SK-N-SH treated with all-trans-retinoic acid at 6 μM for 48 hours (cell line): ENCODE results near the gene HHAT.

ENCODE experiments used
- ARNTL ChIP-seq: fragments of 450-650 bp; formaldehyde crosslinking; IDR thresholded peaks from 2 replicates; pipeline ENCODE4 v1.5.0; 2020; ENCODE audit warnings: low read depth, mild to moderate bottlenecking, moderate library complexity, borderline replicate concordance
- CREB5 ChIP-seq: fragments of 250-450 bp; sonication (Bioruptor Pico); IDR thresholded peaks from 2 replicates; pipeline ENCODE4 v1.5.1; 2020; ENCODE audit warnings: low read depth, mild to moderate bottlenecking, moderate library complexity
- CSRNP3 ChIP-seq: fragments of 250-450 bp; sonication (Bioruptor Pico); IDR thresholded peaks from 2 replicates; pipeline ENCODE4 v1.5.1; 2021; ENCODE audit warnings: mild to moderate bottlenecking, moderate library complexity
- ESRRG ChIP-seq: fragments of 250-450 bp; sonication (Bioruptor Pico); IDR thresholded peaks from 2 replicates; pipeline ENCODE4 v1.6.1; 2021; ENCODE audit warnings: mild to moderate bottlenecking
- PATZ1 ChIP-seq: fragments of 250-450 bp; sonication (Bioruptor Pico); IDR thresholded peaks from 2 replicates; pipeline ENCODE4 v1.8.0; 2020; ENCODE audit warnings: mild to moderate bottlenecking, moderate library complexity, borderline replicate concordance
- POU6F1 ChIP-seq: fragments of 250-450 bp; sonication (Bioruptor Pico); IDR thresholded peaks from 2 replicates; pipeline ENCODE4 v1.8.0; 2021; ENCODE audit warnings: low read depth, mild to moderate bottlenecking, moderate library complexity, borderline replicate concordance
- PPARA ChIP-seq: fragments of 250-450 bp; sonication (Bioruptor Pico); IDR thresholded peaks from 2 replicates; pipeline ENCODE4 v1.5.0; 2020; ENCODE audit warnings: mild to moderate bottlenecking, borderline replicate concordance
- SNAI2 ChIP-seq: fragments of 250-450 bp; sonication (Bioruptor Pico); IDR thresholded peaks from 2 replicates; pipeline ENCODE4 v1.5.0; 2020; ENCODE audit warnings: mild to moderate bottlenecking, moderate library complexity
- ZFP30 ChIP-seq: fragments of 450-650 bp; formaldehyde crosslinking; IDR thresholded peaks from 2 replicates; pipeline ENCODE4 v1.5.0; 2022; ENCODE audit warnings: mild to moderate bottlenecking, moderate library complexity

GRCh38 chr1:210700511-210700910, 371.8 kb downstream of the HHAT start:
- TF ChIP-seq ZFP30 (CRISPR knock-in tag) (no peak), POU6F1 (CRISPR knock-in tag) (no peak), CREB5 (CRISPR knock-in tag) (no peak), PATZ1 (no peak), PPARA (CRISPR knock-in tag) (no peak), CSRNP3 (CRISPR knock-in tag) (no peak), ESRRG (CRISPR knock-in tag) (no peak), ARNTL (CRISPR knock-in tag) (no peak), SNAI2 (CRISPR knock-in tag) (no peak)
